ENCODE data around the gene ATP11A. TPM values are rescaled to one million over a fixed set of nuclear protein-coding genes. Genes with fewer than 3 reads are reported as not detected.

Gene ATP11A
- total RNA-seq, 6 experiments from 2014 or later, result 24.3 to 57.4 (median 33.1) TPM

DNA sequence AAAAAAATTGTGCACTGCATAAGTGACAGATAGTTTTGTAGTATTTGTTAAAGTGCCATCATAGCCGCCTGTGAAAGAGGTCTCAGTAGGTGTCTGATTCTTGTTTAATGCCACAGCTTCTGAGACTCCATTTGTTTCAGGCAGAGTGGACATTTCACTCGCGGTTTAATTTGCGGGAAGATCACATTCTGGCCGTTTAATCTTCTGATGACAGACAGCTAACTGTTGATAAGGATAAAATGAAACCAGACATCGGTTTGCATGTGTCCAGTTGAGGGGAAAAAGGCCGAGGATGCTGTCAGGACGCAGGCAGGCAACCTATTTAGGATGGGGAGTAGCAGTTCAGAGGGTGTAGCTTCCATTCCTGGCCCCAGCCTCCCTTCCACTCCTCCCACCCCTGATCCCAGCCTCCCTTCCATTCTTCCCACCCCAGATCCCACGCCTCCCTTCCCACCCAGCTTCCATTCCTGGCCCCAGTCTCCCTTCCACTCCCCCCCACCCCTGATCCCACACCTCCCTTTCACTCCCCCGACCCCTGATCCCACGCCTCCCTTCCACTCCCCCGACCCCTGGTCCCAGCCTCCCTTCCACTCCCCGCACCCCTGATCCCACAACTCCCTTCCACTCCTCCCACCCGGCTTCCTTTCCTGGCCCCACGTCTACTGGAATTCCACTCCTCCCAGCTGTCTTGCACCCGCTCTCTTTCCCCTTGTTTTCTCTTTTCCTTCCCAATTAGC is 23.8 kb downstream of the ATP11A start:
- ATAC-seq (no peak), DNase-seq (peak in 1 of 3 donors; percentile 28)
- no peaks in the 10 kb centered on the region for H3K9me3 ChIP-seq
- WGBS (ENCODE audit: insufficient coverage, low coverage, low lambda C conversion rate, missing lambda C conversion rate), result 65% methylated on average over 15 of the region's 16 CpGs
- intact Hi-C loops (cut with DNase I), result no loop called here
- TF ChIP-seq POLR2A (IDR thresholded peaks at IDR 0.05), result no peak
- TF ChIP-seq, protein P1, sequence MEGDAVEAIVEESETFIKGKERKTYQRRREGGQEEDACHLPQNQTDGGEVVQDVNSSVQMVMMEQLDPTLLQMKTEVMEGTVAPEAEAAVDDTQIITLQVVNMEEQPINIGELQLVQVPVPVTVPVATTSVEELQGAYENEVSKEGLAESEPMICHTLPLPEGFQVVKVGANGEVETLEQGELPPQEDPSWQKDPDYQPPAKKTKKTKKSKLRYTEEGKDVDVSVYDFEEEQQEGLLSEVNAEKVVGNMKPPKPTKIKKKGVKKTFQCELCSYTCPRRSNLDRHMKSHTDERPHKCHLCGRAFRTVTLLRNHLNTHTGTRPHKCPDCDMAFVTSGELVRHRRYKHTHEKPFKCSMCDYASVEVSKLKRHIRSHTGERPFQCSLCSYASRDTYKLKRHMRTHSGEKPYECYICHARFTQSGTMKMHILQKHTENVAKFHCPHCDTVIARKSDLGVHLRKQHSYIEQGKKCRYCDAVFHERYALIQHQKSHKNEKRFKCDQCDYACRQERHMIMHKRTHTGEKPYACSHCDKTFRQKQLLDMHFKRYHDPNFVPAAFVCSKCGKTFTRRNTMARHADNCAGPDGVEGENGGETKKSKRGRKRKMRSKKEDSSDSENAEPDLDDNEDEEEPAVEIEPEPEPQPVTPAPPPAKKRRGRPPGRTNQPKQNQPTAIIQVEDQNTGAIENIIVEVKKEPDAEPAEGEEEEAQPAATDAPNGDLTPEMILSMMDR (IDR thresholded peaks at IDR 0.05), result no peak
- no peak overlapping the region for H3K4me3 ChIP-seq
- no peaks in the 10 kb centered on the region for H3K27me3 ChIP-seq
- H3K36me3 ChIP-seq, result no peaks in the 10 kb centered on the region
- no peak overlapping the region for H3K27ac ChIP-seq
- H3K4me1 ChIP-seq, result peaks cover 0 to 16% (median 6%) of the 10 kb centered on the region in 4 donors

DNA sequence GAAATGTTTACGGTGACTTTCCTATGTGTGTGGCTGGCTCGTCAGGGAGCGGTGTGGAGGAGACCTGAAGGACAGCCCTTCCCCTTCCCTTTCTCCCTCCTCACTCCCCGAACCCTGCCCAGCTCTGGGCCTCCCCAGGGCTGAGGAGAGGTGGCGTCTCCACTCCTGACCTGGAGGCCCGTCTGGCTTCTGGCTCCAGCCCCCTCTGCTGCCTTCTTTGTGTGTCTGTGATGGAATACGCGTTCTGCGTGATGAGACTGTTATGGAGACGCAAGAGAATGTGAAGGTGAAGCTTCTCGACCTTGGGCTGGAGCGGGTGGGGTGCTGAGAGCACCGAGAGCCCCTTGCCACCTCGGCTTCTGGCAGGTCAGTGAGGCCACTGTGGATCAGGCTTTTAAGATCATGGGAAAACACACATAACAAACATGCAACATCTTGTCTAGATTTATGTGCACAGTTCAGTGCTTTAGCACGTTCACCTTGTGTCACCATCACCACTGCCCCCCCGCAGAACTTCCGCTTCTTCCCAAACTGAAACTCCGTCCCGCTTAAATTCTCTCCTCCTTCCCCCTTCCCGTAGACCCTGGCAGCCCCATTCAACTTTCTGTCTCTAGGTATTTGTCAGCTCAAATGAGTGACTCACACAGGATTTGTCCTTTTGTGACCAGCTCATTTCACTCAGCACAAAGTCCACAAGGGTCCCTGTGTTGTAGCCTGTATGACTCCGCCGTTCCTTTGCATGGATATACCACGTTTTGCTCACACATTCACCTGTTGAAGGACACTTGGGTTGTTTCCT is 24.7 kb downstream of the ATP11A start:
- Histone ChIP-seq H3K27me3 (no peaks in the 10 kb centered on the region), H3K9me3 (no peaks in the 10 kb centered on the region), H3K4me1 (peaks cover 0 to 16% (median 6%) of the 10 kb centered on the region in 4 donors), H3K4me3 (no peak overlapping the region), H3K27ac (no peak overlapping the region), H3K36me3 (no peaks in the 10 kb centered on the region)
- TF ChIP-seq, protein P1 (IDR thresholded peaks at IDR 0.05), result no peak
- TF ChIP-seq POLR2A (IDR thresholded peaks at IDR 0.05), result no peak
- DNase-seq, result peak in 1 of 3 donors; percentile 34
- no peak for ATAC-seq
- intact Hi-C loops (cut with DNase I), result no loop called here
- 92% methylated on average over 14 of the region's 23 CpGs for WGBS (ENCODE audit: insufficient coverage, low coverage, low lambda C conversion rate, missing lambda C conversion rate)

DNA sequence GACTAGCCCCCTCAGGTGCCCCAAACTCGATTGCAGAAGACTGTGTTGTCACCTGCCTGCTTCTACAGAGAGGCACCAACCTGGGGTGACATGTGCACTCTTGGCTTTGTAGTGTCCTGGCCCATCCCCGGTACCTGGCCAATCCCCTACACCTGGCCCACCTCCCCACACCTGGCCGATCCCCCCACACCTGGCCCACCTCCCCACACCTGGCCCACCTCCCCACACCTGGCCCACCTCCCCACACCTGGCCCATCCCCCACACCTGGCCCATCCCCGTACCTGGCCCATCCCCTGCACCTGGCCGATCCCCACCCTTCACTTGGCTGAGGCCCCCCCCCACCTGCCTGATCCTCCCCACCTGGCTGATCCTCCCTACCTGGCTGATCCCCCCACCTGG is 25.4 kb downstream of the ATP11A start:
- intact Hi-C loops (cut with DNase I), result no loop called here
- no peak overlapping the region for H3K4me3 ChIP-seq
- ATAC-seq, result no peak
- peaks cover 0 to 16% (median 6%) of the 10 kb centered on the region in 4 donors for H3K4me1 ChIP-seq
- WGBS (ENCODE audit: insufficient coverage, low coverage, low lambda C conversion rate, missing lambda C conversion rate), result 71% methylated on average over 4 of the region's 5 CpGs
- no peaks in the 10 kb centered on the region for H3K36me3 ChIP-seq
- H3K27ac ChIP-seq, result no peak overlapping the region
- H3K27me3 ChIP-seq, result no peaks in the 10 kb centered on the region
- no peak for TF ChIP-seq POLR2A (IDR thresholded peaks at IDR 0.05)
- TF ChIP-seq, protein P1 (IDR thresholded peaks at IDR 0.05), result no peak
- no peaks in the 10 kb centered on the region for H3K9me3 ChIP-seq
- DNase-seq, result peak in 1 of 3 donors; percentile 43

DNA sequence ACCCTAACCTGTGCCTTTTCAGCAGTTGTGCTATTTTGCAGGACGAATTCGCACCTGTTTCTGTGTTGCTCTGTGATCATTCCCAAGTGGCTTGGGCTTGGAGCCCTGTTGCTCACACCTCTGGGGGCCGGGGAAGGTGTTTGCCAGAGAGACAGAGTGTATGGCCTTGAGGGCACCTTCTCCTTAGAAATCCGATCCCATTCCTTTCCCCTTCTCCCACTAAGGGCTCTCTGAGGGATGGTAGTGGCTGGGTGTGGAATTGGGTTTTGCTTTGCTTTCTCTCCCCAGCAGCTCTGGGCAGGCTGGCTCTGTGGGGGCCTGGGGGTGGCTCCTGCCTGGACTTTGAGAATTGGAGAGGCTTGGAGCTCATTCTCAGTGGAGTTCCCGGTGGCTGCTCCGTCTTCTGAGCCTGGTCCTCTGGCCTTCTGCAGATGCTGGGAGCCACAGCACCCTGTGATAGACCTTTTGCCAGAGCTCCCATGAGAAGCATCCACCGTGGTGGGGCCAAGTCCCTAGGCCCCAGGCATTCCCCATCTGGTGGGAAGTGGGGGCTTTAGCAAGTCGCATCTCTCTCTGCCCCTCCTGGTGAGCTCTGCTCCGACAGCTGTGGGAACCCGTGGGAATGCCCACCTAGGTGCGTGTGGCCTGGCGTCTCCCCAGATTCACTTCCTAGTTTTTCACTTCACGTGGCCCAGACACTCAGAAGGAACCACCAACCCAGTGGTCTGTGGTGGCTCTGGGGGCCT is 26.1 kb downstream of the ATP11A start:
- no peaks in the 10 kb centered on the region for H3K27me3 ChIP-seq
- DNase-seq (peak in 1 of 3 donors; percentile 28), ATAC-seq (no peak)
- H3K9me3 ChIP-seq, result no peaks in the 10 kb centered on the region
- 80% methylated on average over 4 of the region's 13 CpGs for WGBS (ENCODE audit: insufficient coverage, low coverage, low lambda C conversion rate, missing lambda C conversion rate)
- no peaks in the 10 kb centered on the region for H3K36me3 ChIP-seq
- TF ChIP-seq, protein P1 (IDR thresholded peaks at IDR 0.05), result no peak
- TF ChIP-seq POLR2A (IDR thresholded peaks at IDR 0.05), result no peak
- intact Hi-C loops (cut with DNase I), result no loop called here
- no peak overlapping the region for H3K4me3 ChIP-seq
- H3K27ac ChIP-seq, result no peak overlapping the region
- peaks cover 0 to 13% (median 5%) of the 10 kb centered on the region in 4 donors for H3K4me1 ChIP-seq
